Stimulated activated CD8-positive, alpha-beta memory T cell treated with anti-CD3 and anti-CD28 coated beads, Interleukin-7, amount 100 ng/mL, for 4 hours (primary cell): Measurements from ENCODE around the gene TENT5D.
"Not testable (repeated sequence)": the region's sequence is repeated elsewhere in the genome, so short reads cannot be mapped to it uniquely, and the experiment has no call there.

ENCODE experiments used
- DNase-seq, 2 donors: peaks; one replicate each; pipeline ENCODE4 v3.0.0-alpha.2; 2020; ENCODE audit warnings: low read depth in 2 of 2

TENT5D gene

DNA sequence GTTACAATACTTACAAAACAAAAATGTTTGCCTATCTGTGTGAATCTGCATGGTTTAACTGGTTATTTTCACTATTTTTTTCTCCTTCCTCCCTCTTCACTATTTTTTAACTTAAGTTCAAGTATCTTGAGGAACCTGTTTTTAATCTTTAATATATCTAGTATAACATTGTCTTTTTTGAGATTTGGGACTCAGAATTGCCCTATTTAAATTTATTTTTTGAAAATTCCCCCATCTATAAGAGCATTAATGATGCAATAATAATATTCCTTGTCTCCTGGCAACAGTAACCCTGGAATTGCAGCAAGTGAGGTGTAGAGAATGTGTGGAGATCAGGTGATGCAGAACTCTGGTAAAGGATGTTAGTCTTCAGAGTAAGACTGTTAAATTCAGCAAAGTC lies at the start of gene TENT5D:
TSS of gene TENT5D (plus strand) at position 301 of the 400 bp plus-strand sequence. CDS start 22,093 bp downstream, outside the sequence.
- DNase-seq: no peak

- DNase-seq: not testable (repeated sequence)
Measured at GRCh38 chrX:80385651-80386050, 34.6 kb upstream of the TENT5D start.

GRCh38 chrX:80388206-80388605 lies 32.0 kb upstream of the TENT5D start:
- DNase-seq: no peak

DNA sequence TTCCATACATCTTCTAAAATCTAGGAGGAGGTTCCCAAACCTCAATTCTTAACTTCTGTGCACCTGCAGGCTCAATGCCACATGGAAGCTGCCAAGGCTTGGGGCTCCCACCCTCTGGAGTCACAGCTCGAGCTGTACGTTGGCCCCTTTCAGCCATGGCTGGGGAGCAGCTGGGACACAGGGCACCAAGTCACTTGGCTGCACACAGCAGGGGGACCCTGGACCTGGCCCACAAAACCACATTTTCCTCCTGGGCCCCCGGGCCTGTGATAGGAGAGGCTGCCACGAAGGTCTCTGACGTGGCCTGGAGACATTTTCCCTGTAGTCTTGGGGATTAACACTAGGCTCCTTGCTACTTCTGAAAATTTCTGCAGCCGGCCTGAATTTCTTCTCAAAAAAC lies 8.2 kb upstream of the TENT5D start:
- DNase-seq: no peak

DNA sequence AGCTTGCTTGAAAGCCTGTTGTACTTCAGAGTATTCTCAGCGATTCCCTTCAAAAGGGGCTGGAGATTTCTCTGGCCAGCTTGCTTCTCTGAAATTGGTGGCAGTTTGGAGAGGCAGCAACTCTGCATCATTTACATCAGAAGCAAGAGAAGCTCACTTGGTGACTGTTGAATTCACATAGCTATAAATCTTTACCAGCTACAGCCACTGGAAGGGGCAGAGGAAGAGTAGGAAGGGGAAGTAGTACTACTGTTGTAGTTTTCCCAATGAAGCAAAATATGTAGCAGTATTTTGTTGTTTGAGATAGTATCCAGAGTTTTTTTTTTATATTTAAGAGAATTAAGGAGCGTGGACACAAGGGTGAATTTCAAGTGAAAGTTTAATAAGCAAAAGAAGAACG lies 2.8 kb downstream of the TENT5D start:
- DNase-seq: no peak

DNA sequence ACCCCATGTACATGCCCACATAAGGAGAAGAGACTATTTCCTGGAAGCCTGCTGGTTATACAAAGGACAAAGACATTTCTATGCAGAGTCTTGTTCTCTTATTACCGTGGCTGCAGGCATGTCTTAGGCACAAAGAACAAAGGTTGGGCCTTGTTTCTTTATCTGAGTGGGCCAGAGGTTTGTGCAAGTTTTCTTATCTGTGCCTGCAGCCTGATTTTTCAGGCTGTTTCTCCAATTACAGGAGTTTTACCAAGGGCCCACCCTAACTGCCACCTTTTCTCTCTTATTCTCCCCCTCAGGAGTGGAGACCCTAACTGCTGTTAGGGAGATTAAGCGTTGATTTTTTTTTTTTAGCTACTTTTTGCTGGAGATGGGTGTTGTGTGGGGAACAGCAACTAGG lies 3.5 kb downstream of the TENT5D start:
- DNase-seq: no peak

DNA sequence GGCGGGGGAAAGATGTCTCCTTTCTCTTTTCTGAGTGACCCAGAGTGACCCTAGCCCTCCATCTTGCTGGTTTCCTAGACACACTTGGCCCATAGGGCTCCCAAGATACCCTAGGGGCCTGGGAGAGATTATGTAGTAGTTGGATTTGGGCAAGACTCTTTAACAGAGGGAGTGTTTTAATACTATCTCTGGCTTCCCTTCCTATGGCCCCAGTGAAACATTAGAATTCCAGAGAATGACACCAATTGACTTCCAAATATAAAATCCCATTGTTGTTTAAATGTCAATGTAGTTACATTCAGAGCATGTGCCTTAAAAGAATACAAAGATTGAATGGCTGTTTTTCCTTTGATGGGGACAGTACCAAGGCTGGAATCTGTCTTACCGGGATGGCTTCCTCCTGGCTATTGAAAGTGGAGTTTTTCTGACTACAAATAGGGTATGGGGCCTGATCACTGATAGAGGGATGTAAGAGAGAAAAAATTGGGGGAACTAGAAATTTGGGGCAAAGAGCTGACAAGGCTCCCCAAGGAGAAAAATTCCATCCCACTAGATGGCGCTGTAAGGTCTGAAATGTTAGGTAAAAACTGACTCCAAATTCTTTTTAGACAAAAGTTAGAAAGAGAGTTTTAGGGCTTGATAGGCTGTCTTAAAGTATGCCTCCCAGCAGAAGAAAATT lies 10.7 kb downstream of the TENT5D start:
- DNase-seq: no peak

DNA sequence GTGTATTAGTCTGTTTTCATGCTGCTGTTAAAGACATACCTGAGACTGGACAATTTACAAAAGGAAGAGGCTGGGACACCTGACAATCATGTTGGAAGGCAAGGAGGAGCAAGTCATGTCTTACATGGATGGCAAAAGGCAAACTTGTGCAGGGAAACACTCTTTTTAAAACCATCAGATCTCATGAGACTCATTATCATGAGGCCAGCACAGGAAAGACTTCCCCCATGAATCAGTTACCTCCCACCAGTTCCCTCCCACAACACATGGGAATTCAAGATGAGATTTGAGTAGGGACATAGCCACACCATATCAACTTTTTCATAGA lies 11.2 kb downstream of the TENT5D start:
- no peak for DNase-seq

- no peak for DNase-seq
Measured at GRCh38 chrX:80432441-80432840, 12.2 kb downstream of the TENT5D start.

GRCh38 chrX:80432863-80433262 lies 12.6 kb downstream of the TENT5D start:
- no peak for DNase-seq

GRCh38 chrX:80468166-80468565 lies 47.9 kb downstream of the TENT5D start:
- not testable (repeated sequence) for DNase-seq

DNA sequence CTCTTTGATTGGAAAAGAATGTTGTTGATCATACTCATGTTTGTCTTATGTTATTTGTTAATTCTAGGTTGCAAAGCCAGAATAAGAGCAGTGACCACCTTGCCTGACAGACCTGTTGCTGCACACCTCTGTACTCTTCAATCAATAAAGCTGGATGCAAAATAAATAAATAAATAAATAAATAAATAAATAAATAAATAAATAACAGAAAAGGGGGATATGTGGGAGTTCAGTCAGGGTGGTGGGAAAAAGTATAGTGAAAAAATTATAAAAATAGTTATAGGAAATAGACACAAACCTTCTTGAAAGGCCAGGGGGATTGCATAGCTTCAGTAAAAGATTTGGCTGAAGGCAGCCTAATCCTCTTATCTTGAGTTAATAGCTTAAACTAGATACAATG lies 51.3 kb downstream of the TENT5D start:
- no peak for DNase-seq

DNA sequence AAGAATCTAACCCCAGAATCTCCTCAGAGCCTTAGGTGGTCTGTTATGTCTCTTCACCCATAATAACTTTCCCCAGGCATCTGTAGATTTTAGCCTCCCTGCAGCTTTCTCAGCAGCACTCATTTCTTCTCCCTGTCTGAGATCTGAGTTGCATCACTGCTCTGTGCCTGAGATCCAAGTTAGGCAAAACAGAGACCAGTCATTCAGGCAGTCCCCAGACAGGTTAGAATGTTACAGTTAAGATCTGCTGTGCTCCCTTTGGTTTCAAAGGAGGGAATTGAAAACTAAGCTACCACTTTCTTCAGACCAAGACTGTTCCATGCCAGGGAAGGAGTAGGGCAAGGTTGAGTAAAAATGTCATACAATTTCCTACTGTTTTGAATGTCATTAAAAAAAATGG lies 65.3 kb downstream of the TENT5D start:
- DNase-seq: no peak

GRCh38 chrX:80486299-80486698 lies 66.1 kb downstream of the TENT5D start:
- no peak for DNase-seq

DNA sequence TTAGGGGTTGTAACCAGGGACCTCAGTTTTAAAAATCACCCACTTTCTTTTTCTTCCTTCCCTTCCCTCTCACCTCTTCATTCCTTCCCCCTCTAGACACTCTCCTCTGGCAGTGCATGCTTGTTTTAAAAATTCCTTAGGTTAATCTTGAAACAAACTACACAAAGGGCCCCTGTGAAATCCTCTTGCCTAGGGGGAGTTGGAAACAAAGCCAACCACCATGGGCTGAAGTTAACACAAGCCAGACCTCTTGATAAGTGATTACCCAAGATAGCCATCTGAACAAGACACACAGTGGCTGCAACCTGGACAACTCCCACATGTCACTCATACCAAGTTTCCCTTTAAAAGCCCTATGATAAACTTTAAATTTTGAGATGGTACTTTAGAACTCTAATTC lies 68.9 kb downstream of the TENT5D start:
- no peak for DNase-seq
